ENCODE results near the gene COMMD6. TPM values are rescaled to one million over a fixed set of nuclear protein-coding genes. Genes with fewer than 3 reads are reported as not detected.

Gene COMMD6
- polyA plus RNA-seq, 2 donors, result 68.8 to 72.7 TPM

DNA sequence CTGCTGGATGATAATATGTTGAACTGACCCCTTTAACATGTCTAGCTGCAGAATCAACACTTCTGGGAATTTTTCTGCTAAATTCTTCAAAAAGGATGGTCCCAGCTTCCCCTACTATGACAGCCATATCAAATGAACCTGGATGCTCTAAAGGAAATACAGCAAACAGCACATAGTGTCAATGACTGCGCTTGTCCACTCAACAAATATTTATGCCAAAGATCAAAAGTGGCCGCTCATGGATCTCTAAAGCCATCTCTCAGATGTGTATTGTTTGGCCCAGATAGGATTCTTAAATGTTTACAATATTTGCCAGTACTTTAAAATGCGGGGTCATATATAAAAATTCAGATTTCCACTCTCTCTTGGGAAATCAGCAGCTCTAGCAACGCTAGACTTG, 59.0 kb downstream of the COMMD6 start:
- no peaks in the 10 kb centered on the region for H3K36me3 ChIP-seq (ENCODE audit: control insufficient read depth in 2 of 2, insufficient read depth in 2 of 2, low read length in 1 of 2)
- H3K4me1 ChIP-seq (ENCODE audit: control insufficient read depth in 2 of 2, insufficient read depth in 2 of 2, low read length in 1 of 2), result no peaks in the 10 kb centered on the region
- H3K9me3 ChIP-seq (ENCODE audit: control insufficient read depth in 2 of 2, insufficient read depth in 1 of 2, low read depth in 1 of 2, low read length in 1 of 2), result no peaks in the 10 kb centered on the region
- H3K4me3 ChIP-seq (ENCODE audit: low read depth in 1 of 2, low read length in 2 of 2), result no peak overlapping the region
- no peak overlapping the region for H3K27ac ChIP-seq (ENCODE audit: low read depth in 2 of 2, low read length in 1 of 2)
- no peaks in the 10 kb centered on the region for H3K27me3 ChIP-seq (ENCODE audit: control insufficient read depth in 1 of 2, insufficient read depth in 2 of 2, low read length in 2 of 2)
- 94 to 95% methylated on average over 4 of the region's 4 CpGs for WGBS, 2 donors

Other genes with a start within 250 kb of the COMMD6 start
- 1 to 10 TPM; 5.8 to 7.7 TPM for gene TBC1D4, start 55.7 kb downstream of the COMMD6 start, polyA plus RNA-seq
- 10 to 100 TPM; 30.3 to 72.7 TPM for gene UCHL3, start 11.9 kb upstream of the COMMD6 start, polyA plus RNA-seq
- 100 to 1,000 TPM; 115 to 253 TPM for gene LMO7, start 98.5 kb upstream of the COMMD6 start, polyA plus RNA-seq